Stimulated activated CD4-positive, alpha-beta T cell treated with anti-CD3 and anti-CD28 coated beads, TNF-alpha, amount 100 ng/mL, for 1 hour (primary cell): Measurements from ENCODE around the gene APOC3.
"Not testable (repeated sequence)": the region's sequence is repeated elsewhere in the genome, so short reads cannot be mapped to it uniquely, and the experiment has no call there.

Source experiments
- DNase-seq, 3 donors: peaks; one replicate each; pipeline ENCODE4 v3.0.0-alpha.2; 2020; ENCODE audit warnings: low read depth in 3 of 3, low spot score in 1 of 3

APOC3 gene

DNA sequence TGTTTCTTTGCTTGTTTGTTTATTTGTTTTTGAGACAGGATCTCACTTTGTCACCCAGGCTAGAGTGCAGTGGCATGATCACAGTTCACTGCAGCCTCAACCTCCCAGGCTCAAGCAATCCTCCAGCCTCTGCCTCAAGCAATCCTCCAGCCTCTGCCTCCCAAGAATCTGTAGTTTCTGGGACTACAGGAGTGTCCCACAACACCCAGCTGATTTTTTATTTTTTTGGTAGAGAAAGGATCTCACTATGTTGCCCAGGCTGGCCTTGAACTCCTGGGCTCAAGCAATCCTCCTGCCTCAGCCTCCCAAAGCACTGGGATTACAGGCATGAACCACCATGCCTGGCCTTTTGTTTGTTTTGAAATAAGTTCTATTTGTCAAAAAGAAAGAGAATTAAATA is 28.0 kb upstream of the APOC3 start:
- not testable (repeated sequence) for DNase-seq

DNA sequence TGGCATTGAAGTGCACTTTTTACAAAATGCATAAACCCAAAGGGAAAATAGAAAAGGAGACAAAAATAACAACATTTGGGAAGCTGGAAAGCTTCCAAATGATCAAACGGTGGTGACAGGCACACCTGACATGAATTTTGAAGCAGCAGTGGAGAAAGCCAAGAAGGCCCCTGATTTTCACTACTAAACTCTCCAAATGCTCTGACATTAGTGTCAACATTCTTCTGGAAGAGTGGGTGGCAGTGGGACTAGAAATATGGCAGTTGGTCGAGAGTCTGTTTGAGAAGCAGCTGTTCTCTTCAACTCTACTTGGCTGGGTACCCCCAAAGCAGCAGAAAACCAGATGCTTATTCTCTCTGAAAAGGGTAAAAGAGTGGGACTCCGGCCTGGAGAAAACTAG is 25.7 kb upstream of the APOC3 start:
- DNase-seq, result no peak

DNA sequence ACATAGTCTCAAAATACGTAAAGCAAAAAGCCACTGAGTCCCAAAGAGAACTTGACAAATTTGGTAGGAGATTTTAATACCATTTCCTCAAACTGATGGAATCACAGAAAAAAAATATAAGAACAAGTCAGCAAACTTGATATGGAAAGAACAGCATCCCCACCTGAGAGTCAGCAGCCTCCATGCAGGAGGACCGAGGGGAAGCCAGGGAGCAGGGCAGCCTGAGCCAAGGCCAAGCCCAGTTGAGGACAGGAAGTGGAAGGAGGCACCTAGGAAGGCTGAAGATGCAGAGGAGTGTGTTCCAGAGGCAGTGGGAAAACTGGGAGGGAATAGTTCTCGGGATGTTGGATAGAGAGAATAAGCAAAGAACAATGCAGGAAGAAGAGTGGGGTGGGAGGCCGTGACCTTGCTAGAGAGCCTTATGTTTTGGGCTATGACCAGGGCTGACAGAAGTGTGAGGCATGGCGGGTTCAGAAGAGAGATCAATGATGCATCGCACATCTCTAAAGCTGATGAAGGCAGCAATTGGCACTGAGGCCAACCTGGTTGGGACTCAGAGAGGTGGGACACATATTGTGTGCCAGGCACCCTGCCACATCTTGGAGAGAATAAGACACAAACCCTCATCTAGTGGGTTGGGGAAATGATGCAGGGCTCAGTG is 22.0 kb upstream of the APOC3 start:
- DNase-seq, result no peak

GRCh38 chr11:116808262-116809175 is 21.2 kb upstream of the APOC3 start:
- DNase-seq, result no peak

GRCh38 chr11:116811194-116811593 is 18.5 kb upstream of the APOC3 start:
- DNase-seq, result no peak

DNA sequence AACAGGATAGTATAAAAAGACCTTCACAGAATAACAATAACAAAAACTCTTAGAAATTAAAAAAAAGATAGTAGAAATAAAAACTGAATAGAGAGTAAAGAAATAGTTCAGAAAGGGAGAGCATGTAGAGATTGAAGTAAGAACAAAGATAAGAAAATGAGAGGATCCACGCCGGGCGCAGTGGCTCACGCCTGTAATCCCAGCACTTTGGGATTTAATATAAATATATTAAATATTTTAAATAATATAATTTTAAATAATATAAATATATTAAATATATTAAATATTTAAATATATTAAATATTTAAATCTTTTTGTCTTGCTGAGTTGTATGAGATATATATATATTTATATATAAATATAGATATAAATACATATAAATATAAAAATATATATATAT is 17.6 kb upstream of the APOC3 start:
- no peak for DNase-seq

- no peak for DNase-seq
Observed at GRCh38 chr11:116813170-116813569, 16.5 kb upstream of the APOC3 start.

DNA sequence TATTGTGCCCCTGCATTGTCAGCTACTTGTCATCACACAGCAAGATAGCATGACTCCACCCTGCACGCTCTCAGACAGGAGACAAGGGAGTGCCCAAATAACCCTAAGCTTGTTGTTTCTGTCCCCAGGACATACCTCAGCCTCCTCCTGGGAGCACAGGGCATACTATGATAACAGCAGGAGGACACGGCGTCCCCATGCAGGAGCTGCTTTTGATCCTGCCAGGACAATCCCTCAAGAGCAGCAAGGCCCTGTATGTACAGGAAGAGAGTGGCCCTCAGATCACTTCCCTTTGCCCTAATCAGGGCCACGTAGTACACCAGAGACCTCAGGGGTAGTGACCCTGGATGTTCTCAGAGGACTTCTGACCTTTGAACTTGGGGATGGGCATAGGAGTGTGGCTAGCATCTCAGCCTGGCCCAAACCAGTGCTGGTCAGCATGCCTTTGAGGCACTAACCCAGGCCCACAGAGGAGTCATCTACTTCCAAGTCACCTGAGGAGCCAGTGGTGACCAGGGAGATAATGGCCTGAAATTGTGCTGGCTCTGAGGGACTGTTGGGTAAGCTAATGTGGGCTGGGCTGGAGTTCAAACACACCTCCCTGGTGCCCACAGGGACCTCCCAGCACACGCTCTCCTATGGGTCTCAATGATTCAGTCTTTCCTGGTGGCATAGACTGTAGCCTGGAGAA is 15.8 kb upstream of the APOC3 start:
- DNase-seq, result no peak

DNA sequence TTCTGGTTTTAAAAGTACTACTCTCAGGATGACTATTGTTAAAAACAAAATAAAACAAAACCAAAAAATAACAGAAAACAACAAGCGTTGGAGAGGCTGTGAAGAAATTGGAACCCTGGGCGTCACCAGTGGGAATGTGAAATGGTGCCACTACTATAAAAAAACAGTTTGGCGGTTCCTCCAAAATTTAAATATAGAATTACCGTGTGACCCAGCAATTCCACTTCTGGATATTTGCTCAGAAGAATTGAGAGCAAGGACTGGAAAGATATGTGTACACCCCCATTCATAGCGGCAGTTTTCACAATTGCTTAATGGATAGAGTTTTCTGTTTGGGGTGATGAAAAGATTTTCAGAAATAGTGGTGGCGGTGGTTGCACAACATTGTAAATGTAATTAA is 15.2 kb upstream of the APOC3 start:
- no peak for DNase-seq

DNA sequence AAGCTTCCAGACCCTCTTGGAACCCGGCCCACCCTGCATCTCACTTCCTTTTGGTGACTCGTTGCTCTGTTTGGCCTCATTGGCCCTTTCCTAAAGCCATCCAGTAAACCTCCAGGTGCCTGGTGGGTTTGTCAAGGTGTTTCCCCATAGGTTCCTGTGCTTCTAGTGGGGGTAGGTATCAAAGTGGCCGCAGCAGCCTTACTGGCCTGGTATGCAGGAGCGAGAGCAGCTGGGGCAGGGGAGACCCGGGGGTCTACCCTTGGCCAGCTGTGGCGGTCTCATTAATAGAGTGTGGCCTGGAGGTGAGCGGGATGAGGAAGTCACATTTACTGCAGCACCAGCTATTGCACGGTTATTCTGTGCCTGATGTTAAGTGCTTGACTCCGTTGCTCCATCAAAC is 10.7 kb upstream of the APOC3 start:
- DNase-seq, result no peak

DNA sequence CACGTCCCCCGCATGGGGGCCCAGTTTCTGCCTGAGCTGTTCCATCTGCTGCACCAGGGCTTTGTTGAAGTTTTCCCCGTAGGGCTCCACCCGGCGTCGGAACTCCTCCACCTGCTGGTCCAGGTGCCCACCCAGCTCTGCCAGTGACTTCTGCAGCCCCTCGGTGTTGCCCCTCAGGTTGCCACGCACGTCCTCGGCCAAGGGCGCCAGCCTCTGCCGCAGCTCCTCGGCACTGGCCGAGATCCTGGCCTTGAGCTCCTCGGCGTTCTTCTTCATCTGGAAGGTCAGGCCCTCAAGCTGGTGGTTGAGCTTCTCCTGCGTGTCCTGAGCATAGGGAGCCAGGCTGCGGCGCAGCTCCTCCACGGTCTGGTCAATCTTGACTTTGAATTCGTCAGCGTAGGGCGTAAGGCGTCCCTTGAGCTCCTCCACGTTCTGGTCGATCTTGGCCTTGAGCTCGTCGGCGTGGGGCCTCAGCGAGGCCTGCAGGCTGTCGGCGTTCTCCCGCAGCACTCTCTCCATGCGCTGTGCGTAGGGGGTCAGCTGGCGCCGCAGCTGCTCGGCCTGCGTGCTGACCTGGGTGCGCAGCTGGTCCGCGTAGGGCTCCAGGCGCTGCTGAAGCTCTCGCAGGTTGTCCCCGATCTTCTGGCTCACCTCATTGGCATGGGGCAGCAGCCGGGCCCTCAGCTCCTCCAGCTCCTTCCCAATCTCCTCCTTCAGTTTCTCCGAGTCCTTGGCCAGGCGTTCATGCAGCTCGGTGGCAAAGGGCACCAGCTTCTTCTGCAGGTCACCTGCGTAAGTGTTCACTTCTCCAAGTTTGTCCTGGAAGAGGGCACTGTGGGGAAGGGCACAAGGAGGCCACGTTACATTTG is 8.4 kb upstream of the APOC3 start:
- no peak for DNase-seq

DNA sequence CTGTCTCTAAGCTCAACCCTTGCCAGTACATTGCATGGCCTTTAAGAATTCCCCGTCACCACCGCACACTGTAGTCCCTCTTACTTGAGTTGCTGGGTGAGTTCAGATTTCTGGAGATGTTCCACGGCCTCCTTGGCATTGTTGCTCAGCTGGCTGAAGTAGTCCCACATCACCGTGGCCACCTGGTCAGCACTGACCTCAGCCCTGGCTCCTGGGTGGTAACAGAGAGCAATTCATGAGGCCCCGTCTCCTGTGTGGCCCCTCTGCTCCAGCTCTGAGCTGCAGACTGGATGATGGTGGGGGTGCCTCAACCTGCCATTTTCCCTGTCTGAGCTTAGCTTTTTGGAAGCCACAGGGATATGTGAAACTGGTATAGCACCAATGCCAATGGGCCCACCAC is 7.1 kb upstream of the APOC3 start:
- no peak for DNase-seq

GRCh38 chr11:116823031-116823843 is 6.5 kb upstream of the APOC3 start, which contains the start of gene APOA4:
Gene APOA4 (minus strand): TSS chr11:116823304. CDS start chr11:116823191, 113 bp downstream.
- DNase-seq, result no peak

DNA sequence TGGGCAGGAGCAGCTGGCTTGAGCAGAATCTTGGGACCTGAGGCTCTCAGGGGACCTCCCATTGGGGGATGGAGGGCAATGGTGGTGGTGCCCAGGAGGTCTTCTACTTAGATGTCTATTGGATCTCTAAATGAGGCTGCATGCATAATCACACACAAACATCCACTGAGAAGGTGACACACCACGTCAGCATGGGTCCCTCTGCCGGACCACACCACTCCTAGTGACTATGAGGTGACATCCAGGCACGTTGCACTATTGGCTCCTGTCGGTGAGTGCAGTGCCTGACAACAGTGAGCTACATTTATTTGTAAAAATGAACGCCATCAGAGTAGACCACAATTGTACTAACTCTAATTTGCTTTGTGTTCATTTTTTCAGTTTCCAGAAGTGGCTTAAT is 4.3 kb upstream of the APOC3 start:
- no peak for DNase-seq

GRCh38 chr11:116825854-116826750 is 3.6 kb upstream of the APOC3 start:
- no peak for DNase-seq

GRCh38 chr11:116826751-116827431 is 2.8 kb upstream of the APOC3 start:
- DNase-seq, result no peak

- no peak for DNase-seq
Observed at GRCh38 chr11:116827461-116827860, 2.2 kb upstream of the APOC3 start.
